ENCODE results near the gene PARVB. TPM values are rescaled to one million over a fixed set of nuclear protein-coding genes. Genes with fewer than 3 reads are reported as not detected.

Gene PARVB
- total RNA-seq, 1 donor = 19.0 TPM

GRCh38 chr22:44215287-44215686 is 191.2 kb downstream of the PARVB start:
- no peak for DNase-seq (ENCODE audit: low read depth)
- H3K4me3 ChIP-seq (ENCODE audit: low read depth, low read length) = no peak overlapping the region

GRCh38 chr22:44217346-44217745 is 193.2 kb downstream of the PARVB start:
- no peak for DNase-seq (ENCODE audit: low read depth)
- no peak overlapping the region for H3K4me3 ChIP-seq (ENCODE audit: low read depth, low read length)
- no peak for TF ChIP-seq CTCF (IDR thresholded peaks at IDR 0.05; ENCODE audit: insufficient read depth, low read depth, low read length)

More at GRCh38 chr22:44215287-44215686, 191.2 kb downstream of the PARVB start:
- no peak for TF ChIP-seq CTCF (IDR thresholded peaks at IDR 0.05; ENCODE audit: insufficient read depth, low read depth, low read length)

GRCh38 chr22:44218071-44218470 is 194.0 kb downstream of the PARVB start:
- TF ChIP-seq CTCF (IDR thresholded peaks at IDR 0.05; ENCODE audit: insufficient read depth, low read depth, low read length) = no peak
- DNase-seq (ENCODE audit: low read depth) = no peak
- no peak overlapping the region for H3K4me3 ChIP-seq (ENCODE audit: low read depth, low read length)

GRCh38 chr22:44219101-44219870 is 195.2 kb downstream of the PARVB start:
- H3K4me3 ChIP-seq (ENCODE audit: low read depth, low read length) = no peak overlapping the region
- TF ChIP-seq CTCF (IDR thresholded peaks at IDR 0.05; ENCODE audit: insufficient read depth, low read depth, low read length) = no peak
- DNase-seq (ENCODE audit: low read depth) = no peak

- DNase-seq (ENCODE audit: low read depth) = no peak
- no peak overlapping the region for H3K4me3 ChIP-seq (ENCODE audit: low read depth, low read length)
- TF ChIP-seq CTCF (IDR thresholded peaks at IDR 0.05; ENCODE audit: insufficient read depth, low read depth, low read length) = no peak
These were observed 196.9 kb downstream of the PARVB start for GRCh38 chr22:44220727-44221680.

- TF ChIP-seq CTCF (IDR thresholded peaks at IDR 0.05; ENCODE audit: insufficient read depth, low read depth, low read length) = no peak
- no peak for DNase-seq (ENCODE audit: low read depth)
- no peak overlapping the region for H3K4me3 ChIP-seq (ENCODE audit: low read depth, low read length)
These were observed 197.8 kb downstream of the PARVB start for GRCh38 chr22:44221710-44222475.
